Uterus (tissue), 2 donors: Measurements from ENCODE around the gene GAS7.

ENCODE experiments used
- POLR2A ChIP-seq, 2 donors: fragments of 450-650 bp; IDR thresholded peaks; one replicate each; pipeline ENCODE4 v1.6.1; 2016; ENCODE audit warnings: antibody characterized with exemption in 2 of 2, mild to moderate bottlenecking in 1 of 2, moderate library complexity in 1 of 2
- TF ChIP-seq, protein P1 (sequence below), 4 experiments: fragments of 200-600 bp in 2 of 4; fragments of 450-650 bp in 2 of 4; sonication (generic) in 2 of 4; IDR thresholded peaks; one replicate each; pipeline ENCODE4 v1.5.1; 2016 to 2019; ENCODE audit warnings: antibody characterized with exemption in 4 of 4, mild to moderate bottlenecking in 2 of 4, moderate library complexity in 1 of 4

DNA sequence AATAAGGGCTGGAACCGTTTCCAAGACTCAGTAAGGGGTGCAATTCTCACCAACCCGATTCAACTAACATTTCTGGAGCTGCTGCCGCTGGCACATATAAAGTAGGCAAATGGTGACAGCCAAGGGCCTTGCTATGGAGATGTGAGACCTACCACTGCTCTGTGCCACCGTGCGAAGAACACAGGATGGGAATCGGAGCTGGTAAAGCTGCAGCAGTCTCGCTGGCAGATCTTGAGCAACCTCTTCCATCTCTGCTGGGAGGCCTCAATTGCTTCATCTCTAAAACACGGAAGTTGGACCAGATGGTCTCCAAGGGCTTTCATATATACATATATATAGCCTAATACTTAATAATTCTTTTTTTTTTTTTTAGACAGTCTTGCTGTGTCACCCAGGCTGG, 164.4 kb downstream of the GAS7 start:
- TF ChIP-seq, protein P1, sequence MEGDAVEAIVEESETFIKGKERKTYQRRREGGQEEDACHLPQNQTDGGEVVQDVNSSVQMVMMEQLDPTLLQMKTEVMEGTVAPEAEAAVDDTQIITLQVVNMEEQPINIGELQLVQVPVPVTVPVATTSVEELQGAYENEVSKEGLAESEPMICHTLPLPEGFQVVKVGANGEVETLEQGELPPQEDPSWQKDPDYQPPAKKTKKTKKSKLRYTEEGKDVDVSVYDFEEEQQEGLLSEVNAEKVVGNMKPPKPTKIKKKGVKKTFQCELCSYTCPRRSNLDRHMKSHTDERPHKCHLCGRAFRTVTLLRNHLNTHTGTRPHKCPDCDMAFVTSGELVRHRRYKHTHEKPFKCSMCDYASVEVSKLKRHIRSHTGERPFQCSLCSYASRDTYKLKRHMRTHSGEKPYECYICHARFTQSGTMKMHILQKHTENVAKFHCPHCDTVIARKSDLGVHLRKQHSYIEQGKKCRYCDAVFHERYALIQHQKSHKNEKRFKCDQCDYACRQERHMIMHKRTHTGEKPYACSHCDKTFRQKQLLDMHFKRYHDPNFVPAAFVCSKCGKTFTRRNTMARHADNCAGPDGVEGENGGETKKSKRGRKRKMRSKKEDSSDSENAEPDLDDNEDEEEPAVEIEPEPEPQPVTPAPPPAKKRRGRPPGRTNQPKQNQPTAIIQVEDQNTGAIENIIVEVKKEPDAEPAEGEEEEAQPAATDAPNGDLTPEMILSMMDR (IDR thresholded peaks at IDR 0.05): no peak
- TF ChIP-seq POLR2A (IDR thresholded peaks at IDR 0.05): no peak
